Lung (tissue), 12 donors: ENCODE data around the gene AFAP1L2. TPM values are rescaled to one million over a fixed set of nuclear protein-coding genes. Genes with fewer than 3 reads are reported as not detected.

ENCODE experiments used
- ATAC-seq: fragments of 200-7000 bp; cut with Tn5 transposase; one replicate; pipeline ENCODE4 v1.9.1; 2020; ENCODE audit warnings: moderate number of reproducible peaks; ENCODE audit not compliant: insufficient read depth, low FRiP score
- DNase-seq, 3 donors: peaks; one replicate each; pipeline ENCODE4 v3.0.0-alpha.2; 2013 to 2017
- H3K27ac ChIP-seq, 2 donors: one replicate each; pipeline ENCODE4 v1.5.1; 2013; ENCODE audit warnings: mild to moderate bottlenecking in 2 of 2, moderate library complexity in 2 of 2, control low read depth in 1 of 2, inconsistent platforms in 1 of 2, low read depth in 1 of 2, low read length in 1 of 2
- H3K27me3 ChIP-seq, 3 donors: one replicate each; pipeline ENCODE4 v1.5.1; 2013; ENCODE audit warnings: low read length in 2 of 3; ENCODE audit not compliant: control insufficient read depth in 3 of 3, insufficient read depth in 3 of 3
- H3K36me3 ChIP-seq, 4 donors: one replicate each; pipeline ENCODE4 v1.5.1; 2013; ENCODE audit warnings: low read length in 4 of 4, mild to moderate bottlenecking in 1 of 4, moderate library complexity in 1 of 4; ENCODE audit not compliant: control insufficient read depth in 4 of 4, insufficient read depth in 4 of 4
- H3K4me1 ChIP-seq, 5 donors: one replicate each; pipeline ENCODE4 v1.5.1; 2013; ENCODE audit warnings: low read length in 5 of 5, mild to moderate bottlenecking in 2 of 5, moderate library complexity in 1 of 5; ENCODE audit not compliant: control insufficient read depth in 5 of 5, insufficient read depth in 5 of 5
- H3K4me3 ChIP-seq: one replicate; pipeline ENCODE4 v1.5.1; 2013; ENCODE audit warnings: mild to moderate bottlenecking, control low read depth, moderate library complexity
- H3K9ac ChIP-seq, 2 donors: one replicate each; pipeline ENCODE4 v1.5.1; 2013; ENCODE audit warnings: low read length in 2 of 2, control low read depth in 1 of 2; ENCODE audit not compliant: insufficient read depth in 1 of 2
- H3K9me3 ChIP-seq, 4 donors: one replicate each; pipeline ENCODE4 v1.5.1; 2013; ENCODE audit warnings: low read length in 3 of 4, mild to moderate bottlenecking in 1 of 4, moderate library complexity in 1 of 4; ENCODE audit not compliant: control insufficient read depth in 4 of 4, insufficient read depth in 3 of 4
- WGBS, 2 donors: extraction: QIAGEN DNeasy Blood & Tissue Kit; methylation state at CpG; one replicate each; pipeline ENCODE4 v1.1.7; 2013; 5-methylcytosine and 5-hydroxymethylcytosine counted together
- polyA plus RNA-seq, 2 donors: library from polyadenylated mRNA; stranded (reverse); fragments of 200-250 nt; gene quantifications; one replicate each; pipeline ENCODE4 v1.2.1, GENCODE V29; 2013
- total RNA-seq, 2 donors: library from RNA; depleted of rRNA in 1 of 2; stranded (reverse); fragments of >200 nt in 1 of 2; gene quantifications; one replicate each; pipeline ENCODE4 v1.2.1, GENCODE V29; 2014 to 2021
- TF ChIP-seq, protein P1 (sequence below): IDR thresholded peaks from 2 replicates; pipeline ENCODE4 v1.5.1; 2012; ENCODE audit warnings: mild to moderate bottlenecking; ENCODE audit errors: control extremely low read depth, extremely low read depth
- donor health status: control.
- donor health status: control.
- donor health status: Bipolar disorder and iron deficiency.
- donor health status: healthy.
- donor health status: DM: yes; HTN: yes; CAD: no.

AFAP1L2 gene
- total and polyA plus RNA-seq, 4 donors: 2.0 to 21.0 (median 5.8) TPM

GRCh38 chr10:114256822-114257221 is 147.5 kb downstream of the AFAP1L2 start:
- H3K36me3 ChIP-seq: no peaks in the 10 kb centered on the region
- no peak for DNase-seq
- H3K27ac ChIP-seq: no peak overlapping the region

DNA sequence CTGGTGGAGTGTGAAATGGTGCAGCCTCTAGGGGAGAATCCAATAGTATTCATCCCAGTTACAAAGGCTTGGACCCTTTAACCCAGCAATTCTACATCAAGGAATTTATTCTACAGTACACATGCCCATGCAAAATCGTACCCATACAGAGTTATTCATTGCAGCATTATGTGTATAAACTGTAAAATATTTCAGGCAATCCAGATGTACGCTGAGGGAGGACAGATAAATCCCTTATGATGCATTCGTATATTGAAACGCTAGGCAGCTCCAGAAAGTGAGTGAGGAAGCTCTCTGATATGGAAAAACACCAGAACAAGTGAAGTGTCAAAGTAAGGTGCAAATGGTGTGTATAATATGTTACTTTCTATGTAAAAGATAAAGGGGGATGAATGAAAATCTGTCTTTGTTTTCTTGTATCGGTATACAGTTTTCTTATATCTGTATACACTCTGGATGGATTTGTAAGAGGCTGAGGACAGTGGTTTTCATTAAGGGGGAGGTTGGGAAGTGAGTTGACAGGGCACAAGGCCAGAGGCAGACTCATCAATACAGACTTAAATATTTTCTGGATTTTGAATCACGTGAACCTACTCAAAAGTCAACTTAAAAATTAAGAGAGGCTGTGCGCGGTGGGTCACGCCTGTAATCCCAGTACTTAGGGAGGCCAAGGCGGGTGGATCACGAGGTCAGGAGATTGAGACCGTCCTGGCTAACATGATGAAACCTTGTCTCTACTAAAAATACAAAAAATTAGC is 148.1 kb downstream of the AFAP1L2 start:
- 84 to 91% methylated on average over 12 of the region's 12 CpGs for WGBS, 2 donors
- no peaks in the 10 kb centered on the region for H3K36me3 ChIP-seq
- no peaks in the 10 kb centered on the region for H3K27me3 ChIP-seq
- no peak overlapping the region for H3K27ac ChIP-seq
- TF ChIP-seq, protein P1, sequence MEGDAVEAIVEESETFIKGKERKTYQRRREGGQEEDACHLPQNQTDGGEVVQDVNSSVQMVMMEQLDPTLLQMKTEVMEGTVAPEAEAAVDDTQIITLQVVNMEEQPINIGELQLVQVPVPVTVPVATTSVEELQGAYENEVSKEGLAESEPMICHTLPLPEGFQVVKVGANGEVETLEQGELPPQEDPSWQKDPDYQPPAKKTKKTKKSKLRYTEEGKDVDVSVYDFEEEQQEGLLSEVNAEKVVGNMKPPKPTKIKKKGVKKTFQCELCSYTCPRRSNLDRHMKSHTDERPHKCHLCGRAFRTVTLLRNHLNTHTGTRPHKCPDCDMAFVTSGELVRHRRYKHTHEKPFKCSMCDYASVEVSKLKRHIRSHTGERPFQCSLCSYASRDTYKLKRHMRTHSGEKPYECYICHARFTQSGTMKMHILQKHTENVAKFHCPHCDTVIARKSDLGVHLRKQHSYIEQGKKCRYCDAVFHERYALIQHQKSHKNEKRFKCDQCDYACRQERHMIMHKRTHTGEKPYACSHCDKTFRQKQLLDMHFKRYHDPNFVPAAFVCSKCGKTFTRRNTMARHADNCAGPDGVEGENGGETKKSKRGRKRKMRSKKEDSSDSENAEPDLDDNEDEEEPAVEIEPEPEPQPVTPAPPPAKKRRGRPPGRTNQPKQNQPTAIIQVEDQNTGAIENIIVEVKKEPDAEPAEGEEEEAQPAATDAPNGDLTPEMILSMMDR: no peak
- H3K9me3 ChIP-seq: peaks cover 0 to 3% (median 0%) of the 10 kb centered on the region in 4 donors
- no peak for ATAC-seq
- no peak for DNase-seq
- peaks cover 3 to 17% (median 13%) of the 10 kb centered on the region in 5 donors for H3K4me1 ChIP-seq
- no peak overlapping the region for H3K4me3 ChIP-seq
- H3K9ac ChIP-seq: no peak overlapping the region

More at GRCh38 chr10:114256822-114257221, 147.5 kb downstream of the AFAP1L2 start:
- no peaks in the 10 kb centered on the region for H3K27me3 ChIP-seq
- no peak overlapping the region for H3K4me3 ChIP-seq
- TF ChIP-seq, protein P1: no peak
- WGBS, 2 donors: 71 to 89% methylated on average over 3 of the region's 3 CpGs
- peaks cover 0 to 3% (median 0%) of the 10 kb centered on the region in 4 donors for H3K9me3 ChIP-seq
- ATAC-seq: no peak
- H3K9ac ChIP-seq: no peak overlapping the region
- peaks cover 5 to 17% (median 13%) of the 10 kb centered on the region in 5 donors for H3K4me1 ChIP-seq

DNA sequence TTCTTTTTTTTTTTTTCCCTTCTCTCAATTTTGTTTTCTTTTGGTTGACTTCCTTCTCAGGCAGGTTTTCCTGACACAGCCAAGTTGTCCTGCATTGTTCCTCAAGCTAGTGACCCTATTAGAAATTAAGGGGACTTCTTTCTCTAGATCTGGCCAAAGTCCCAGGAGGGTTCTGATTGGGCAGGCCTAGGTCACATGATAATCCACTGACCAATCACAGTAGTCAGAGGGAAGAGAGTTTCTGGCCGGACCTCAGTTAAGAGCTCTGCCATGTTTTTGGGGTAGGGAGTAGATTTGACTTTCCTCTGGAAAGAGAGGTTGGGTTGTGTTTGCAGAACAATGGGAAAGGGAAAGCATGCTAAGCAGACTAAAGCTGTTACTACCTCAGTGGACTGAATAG is 149.1 kb downstream of the AFAP1L2 start:
- TF ChIP-seq, protein P1: no peak
- H3K9ac ChIP-seq: no peak overlapping the region
- H3K9me3 ChIP-seq: peaks cover 0 to 3% (median 0%) of the 10 kb centered on the region in 4 donors
- no peaks in the 10 kb centered on the region for H3K27me3 ChIP-seq
- no peaks in the 10 kb centered on the region for H3K36me3 ChIP-seq
- H3K4me1 ChIP-seq: peaks cover 0 to 17% (median 13%) of the 10 kb centered on the region in 5 donors
- no peak overlapping the region for H3K27ac ChIP-seq
- ATAC-seq (no peak), DNase-seq (no peak)
- 94 to 97% methylated on average over 1 of the region's 1 CpG for WGBS, 2 donors
- H3K4me3 ChIP-seq: no peak overlapping the region
